HG02759 (cell line): ENCODE measurements around the gene CPEB2.

Source experiments
- ATAC-seq: cut with Tn5 transposase; IDR thresholded peaks from one replicate; pipeline ENCODE4 v1.9.1; 2021; ENCODE audit warnings: mild to moderate bottlenecking, moderate library complexity; ENCODE audit not compliant: unreplicated experiment

The CPEB2 gene

GRCh38 chr4:15109600-15109999, 107.3 kb downstream of the CPEB2 start:
- ATAC-seq = no peak

GRCh38 chr4:15110120-15110571, 107.9 kb downstream of the CPEB2 start:
- no peak for ATAC-seq

- ATAC-seq = no peak
Observed at GRCh38 chr4:15116509-15117079, 114.3 kb downstream of the CPEB2 start.

- no peak for ATAC-seq
Observed at GRCh38 chr4:15117270-15117946, 115.1 kb downstream of the CPEB2 start.

GRCh38 chr4:15118292-15118691, 116.0 kb downstream of the CPEB2 start:
- no peak for ATAC-seq
